H9 (cell line): ENCODE results near the gene CUBN. TPM values are rescaled to one million over a fixed set of nuclear protein-coding genes. Genes with fewer than 3 reads are reported as not detected.

Experiments used
- DNase-seq: peaks from one replicate; pipeline ENCODE4 v3.0.0-alpha.2; 2017
- H2AFZ ChIP-seq: one replicate; pipeline ENCODE4 v1.6.1; 2013; ENCODE audit warnings: mild to moderate bottlenecking, low read length, control low read depth, moderate library complexity
- H2AK5ac ChIP-seq: 2 replicates; pipeline ENCODE4 v1.6.1; 2013; ENCODE audit warnings: low read length, control low read depth, mixed read lengths; ENCODE audit not compliant: insufficient read length
- H2BK120ac ChIP-seq: one replicate; pipeline ENCODE4 v1.6.1; 2013; ENCODE audit warnings: low read depth, mild to moderate bottlenecking, low read length, control low read depth, inconsistent platforms; ENCODE audit not compliant: poor library complexity, severe bottlenecking
- H2BK12ac ChIP-seq: 2 replicates; pipeline ENCODE4 v1.6.1; 2013; ENCODE audit warnings: low read length, control low read depth, mixed read lengths, low read depth; ENCODE audit not compliant: insufficient read length
- H2BK15ac ChIP-seq: 2 replicates; pipeline ENCODE4 v1.6.1; 2013; ENCODE audit warnings: low read depth, low read length, control low read depth
- H2BK20ac ChIP-seq: one replicate; pipeline ENCODE4 v1.6.1; 2013; ENCODE audit warnings: low read depth, mild to moderate bottlenecking, low read length, control low read depth, inconsistent platforms; ENCODE audit not compliant: poor library complexity, severe bottlenecking
- H2BK5ac ChIP-seq: 2 replicates; pipeline ENCODE4 v1.6.1; 2013; ENCODE audit warnings: low read length, control low read depth, mixed read lengths; ENCODE audit not compliant: insufficient read length
- H3K14ac ChIP-seq: 2 replicates; pipeline ENCODE4 v1.6.1; 2013; ENCODE audit warnings: low read length, control low read depth; ENCODE audit not compliant: insufficient read depth
- H3K18ac ChIP-seq: 2 replicates; pipeline ENCODE4 v1.6.1; 2013; ENCODE audit warnings: low read depth, mild to moderate bottlenecking, mixed read lengths, low read length, control low read depth; ENCODE audit not compliant: insufficient read length
- H3K23ac ChIP-seq: 2 replicates; pipeline ENCODE4 v1.6.1; 2013; ENCODE audit warnings: low read length, control low read depth, mixed read lengths, low read depth; ENCODE audit not compliant: insufficient read length
- H3K23me2 ChIP-seq: 2 replicates; pipeline ENCODE4 v1.6.1; 2013; ENCODE audit warnings: low read depth, mild to moderate bottlenecking, mixed read lengths, low read length, control low read depth; ENCODE audit not compliant: insufficient read length, poor library complexity, severe bottlenecking
- H3K27ac ChIP-seq: 2 replicates; pipeline ENCODE4 v1.5.1; 2013; ENCODE audit warnings: low read length, control low read depth, mixed read lengths, low read depth; ENCODE audit not compliant: insufficient read length
- H3K27me3 ChIP-seq: 2 replicates; pipeline ENCODE4 v1.6.1; 2013; ENCODE audit warnings: low read length, control low read depth, inconsistent platforms; ENCODE audit not compliant: insufficient read depth
- H3K4ac ChIP-seq: 2 replicates; pipeline ENCODE4 v1.6.1; 2013; ENCODE audit warnings: low read depth, mild to moderate bottlenecking, control low read depth, inconsistent platforms, low read length, moderate library complexity
- H3K4me1 ChIP-seq: 2 replicates; pipeline ENCODE4 v1.6.1; 2013; ENCODE audit warnings: low read length, control low read depth, inconsistent platforms; ENCODE audit not compliant: insufficient read depth
- H3K4me2 ChIP-seq: 2 replicates; pipeline ENCODE4 v1.6.1; 2013; ENCODE audit warnings: low read length, control low read depth, mixed read lengths; ENCODE audit not compliant: insufficient read length, insufficient read depth
- H3K56ac ChIP-seq: 2 replicates; pipeline ENCODE4 v1.6.1; 2013; ENCODE audit warnings: low read depth, mild to moderate bottlenecking, mixed read lengths, low read length, control low read depth; ENCODE audit not compliant: insufficient read length
- H3K79me1 ChIP-seq: 2 replicates; pipeline ENCODE4 v1.6.1; 2013; ENCODE audit warnings: low read depth, mild to moderate bottlenecking, moderate library complexity, low read length, control low read depth, inconsistent platforms; ENCODE audit not compliant: insufficient read depth, poor library complexity, severe bottlenecking
- H3K79me2 ChIP-seq: 2 replicates; pipeline ENCODE4 v1.6.1; 2013; ENCODE audit warnings: low read length, control low read depth, inconsistent platforms; ENCODE audit not compliant: insufficient read depth
- H3K9ac ChIP-seq: 2 replicates; pipeline ENCODE4 v1.6.1; 2013; ENCODE audit warnings: low read length, control low read depth, mixed read lengths; ENCODE audit not compliant: insufficient read length; ENCODE audit errors: extremely low read depth
- H3K9me3 ChIP-seq: one replicate; pipeline ENCODE4 v1.6.1; 2013; ENCODE audit warnings: low read depth, low read length, inconsistent platforms; ENCODE audit not compliant: control insufficient read depth
- H3T11ph ChIP-seq: one replicate; pipeline ENCODE4 v1.6.1; 2013; ENCODE audit warnings: mild to moderate bottlenecking, low read length, control low read depth, inconsistent platforms
- H4K20me1 ChIP-seq: one replicate; pipeline ENCODE4 v1.6.1; 2013; ENCODE audit not compliant: control insufficient read depth, insufficient read length, insufficient read depth
- H4K5ac ChIP-seq: 2 replicates; pipeline ENCODE4 v1.6.1; 2013; ENCODE audit warnings: low read depth, mild to moderate bottlenecking, mixed read lengths, low read length, control low read depth; ENCODE audit not compliant: insufficient read length
- H4K8ac ChIP-seq: replicated peaks from 2 replicates; pipeline ENCODE4 v1.6.1; 2013; ENCODE audit warnings: low read length, control low read depth, mixed read lengths, low read depth; ENCODE audit not compliant: insufficient read length
- H4K91ac ChIP-seq: 2 replicates; pipeline ENCODE4 v1.6.1; 2013; ENCODE audit warnings: low read depth, mild to moderate bottlenecking, moderate library complexity, mixed read lengths, low read length, control low read depth; ENCODE audit not compliant: insufficient read length
- H3K27ac Mint-ChIP-seq, 3 experiments: 2 replicates in 2 of 3; 3 replicates in 1 of 3; pipeline ENCODE4 v1.8.0; 2020 to 2021; ENCODE audit warnings: mixed read lengths in 3 of 3, mild to moderate bottlenecking in 1 of 3, moderate library complexity in 1 of 3
- H3K27me3 Mint-ChIP-seq: 2 replicates; pipeline ENCODE4 v1.8.0; 2021; ENCODE audit warnings: low read depth, mild to moderate bottlenecking, moderate library complexity, mixed read lengths
- H3K36me3 Mint-ChIP-seq, 3 experiments: 2 replicates in 2 of 3; 3 replicates in 1 of 3; pipeline ENCODE4 v1.8.0; 2020 to 2021; ENCODE audit warnings: low read depth in 3 of 3, mixed read lengths in 3 of 3; ENCODE audit not compliant: insufficient read depth in 1 of 3
- H3K4me1 Mint-ChIP-seq, 2 experiments: 2 replicates each; pipeline ENCODE4 v1.8.0; 2020; ENCODE audit warnings: mixed read lengths in 2 of 2
- H3K4me3 Mint-ChIP-seq, 2 experiments: 2 replicates in 1 of 2; 3 replicates in 1 of 2; pipeline ENCODE4 v1.8.0; 2020 to 2021; ENCODE audit warnings: mild to moderate bottlenecking in 2 of 2, mixed read lengths in 2 of 2, moderate library complexity in 1 of 2
- H3K9me3 Mint-ChIP-seq, 2 experiments: 2 replicates in 1 of 2; 3 replicates in 1 of 2; pipeline ENCODE4 v1.8.0; 2020; ENCODE audit warnings: mild to moderate bottlenecking in 2 of 2, mixed read lengths in 2 of 2, moderate library complexity in 1 of 2
- WGBS: extraction: QIAGEN DNeasy Blood & Tissue Kit; methylation state at CpG from one replicate; pipeline ENCODE4 v1.1.7; 2013; ENCODE audit warnings: missing lambda C conversion rate, low lambda C conversion rate, mixed read lengths; ENCODE audit not compliant: insufficient read length; ENCODE audit errors: extremely low coverage; 5-methylcytosine and 5-hydroxymethylcytosine counted together
- total RNA-seq: library from RNA; stranded (reverse); gene quantifications from 2 replicates; pipeline ENCODE4 v1.2.1, GENCODE V29; 2021
- TF ChIP-seq, protein P1 (sequence below): fragments of 200-600 bp; sonication (generic); conservative IDR thresholded peaks from 3 replicates; pipeline ENCODE4 v1.8.0; 2021; ENCODE audit warnings: antibody characterized with exemption, mild to moderate bottlenecking

The CUBN gene
- total RNA-seq, 1 experiment from 2014 or later = 0.26 TPM

DNA sequence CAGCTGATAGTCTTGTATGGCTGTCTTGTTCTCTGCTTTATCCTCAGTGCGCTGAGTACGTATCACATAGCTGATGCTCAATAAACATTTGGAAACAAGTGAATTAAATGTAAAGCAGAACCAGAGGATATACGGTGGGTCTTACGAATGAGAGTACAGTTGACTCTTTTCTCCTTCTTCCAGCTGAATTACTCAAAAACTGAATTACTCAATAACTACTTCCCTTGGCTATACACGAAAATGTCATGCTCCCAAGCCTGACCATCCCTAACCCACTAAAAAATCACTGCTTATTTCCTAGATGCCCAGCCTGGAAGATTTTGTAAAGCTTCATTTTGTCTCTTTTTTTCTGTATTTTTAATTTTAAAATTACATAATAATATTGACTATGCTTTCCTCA lies 309.2 kb downstream of the CUBN start:
- no peak overlapping the region for H3K4me2 ChIP-seq
- H2AK5ac ChIP-seq = no peak overlapping the region
- Mint-ChIP-seq H3K9me3 (peaks cover 27 to 31% of the 10 kb centered on the region in 2 experiments), H3K27me3 (peaks cover 13% of the 10 kb centered on the region), H3K4me1 (peaks cover 9 to 12% of the 10 kb centered on the region in 2 experiments), H3K4me3 (no peak overlapping the region), H3K36me3 (peaks cover 16 to 22% (median 20%) of the 10 kb centered on the region in 3 experiments), H3K27ac (no peak overlapping the region)
- H4K5ac ChIP-seq = no peak overlapping the region
- peaks cover 4% of the 10 kb centered on the region for H3K23me2 ChIP-seq
- no peak overlapping the region for H2BK120ac ChIP-seq
- H3K4ac ChIP-seq = no peak overlapping the region
- no peaks in the 10 kb centered on the region for H3K79me2 ChIP-seq
- no peak overlapping the region for H4K91ac ChIP-seq
- H3K18ac ChIP-seq = no peak overlapping the region
- 0 out of 2 replicates have a peak, but pooled peaks cover 2% of the 10 kb centered on the region for H3K4me1 ChIP-seq
- WGBS = no CpG with 5 or more reads among the region's 5 CpGs
- no peaks in the 10 kb centered on the region for H3K79me1 ChIP-seq
- no peak overlapping the region for H2BK15ac ChIP-seq
- no peak overlapping the region for H4K8ac ChIP-seq
- TF ChIP-seq, protein P1, sequence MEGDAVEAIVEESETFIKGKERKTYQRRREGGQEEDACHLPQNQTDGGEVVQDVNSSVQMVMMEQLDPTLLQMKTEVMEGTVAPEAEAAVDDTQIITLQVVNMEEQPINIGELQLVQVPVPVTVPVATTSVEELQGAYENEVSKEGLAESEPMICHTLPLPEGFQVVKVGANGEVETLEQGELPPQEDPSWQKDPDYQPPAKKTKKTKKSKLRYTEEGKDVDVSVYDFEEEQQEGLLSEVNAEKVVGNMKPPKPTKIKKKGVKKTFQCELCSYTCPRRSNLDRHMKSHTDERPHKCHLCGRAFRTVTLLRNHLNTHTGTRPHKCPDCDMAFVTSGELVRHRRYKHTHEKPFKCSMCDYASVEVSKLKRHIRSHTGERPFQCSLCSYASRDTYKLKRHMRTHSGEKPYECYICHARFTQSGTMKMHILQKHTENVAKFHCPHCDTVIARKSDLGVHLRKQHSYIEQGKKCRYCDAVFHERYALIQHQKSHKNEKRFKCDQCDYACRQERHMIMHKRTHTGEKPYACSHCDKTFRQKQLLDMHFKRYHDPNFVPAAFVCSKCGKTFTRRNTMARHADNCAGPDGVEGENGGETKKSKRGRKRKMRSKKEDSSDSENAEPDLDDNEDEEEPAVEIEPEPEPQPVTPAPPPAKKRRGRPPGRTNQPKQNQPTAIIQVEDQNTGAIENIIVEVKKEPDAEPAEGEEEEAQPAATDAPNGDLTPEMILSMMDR = no peak
- peaks cover 20% of the 10 kb centered on the region for H3K9me3 ChIP-seq
- H2BK5ac ChIP-seq = no peak overlapping the region
- H3K9ac ChIP-seq = no peak overlapping the region
- no peak for DNase-seq
- H4K20me1 ChIP-seq = no peaks in the 10 kb centered on the region
- no peak overlapping the region for H3K56ac ChIP-seq
- H2BK12ac ChIP-seq = no peak overlapping the region
- no peak overlapping the region for H2BK20ac ChIP-seq
- no peak overlapping the region for H3K23ac ChIP-seq
- H2AFZ ChIP-seq = no peak overlapping the region
- H3K27ac ChIP-seq = no peak overlapping the region
- no peak overlapping the region for H3K14ac ChIP-seq
- H3K27me3 ChIP-seq = no peaks in the 10 kb centered on the region; the same call in 1 of the 2 replicates
- no peak overlapping the region for H3T11ph ChIP-seq
